Measurements from ENCODE around the gene NTM. TPM values are rescaled to one million over a fixed set of nuclear protein-coding genes. Genes with fewer than 3 reads are reported as not detected.

Gene NTM
- total and polyA plus RNA-seq, 2 of the 8 experiments (the other 6 are each of a cell fraction or from before 2014, with no cell fraction given): 13.4 to 20.0 TPM

DNA sequence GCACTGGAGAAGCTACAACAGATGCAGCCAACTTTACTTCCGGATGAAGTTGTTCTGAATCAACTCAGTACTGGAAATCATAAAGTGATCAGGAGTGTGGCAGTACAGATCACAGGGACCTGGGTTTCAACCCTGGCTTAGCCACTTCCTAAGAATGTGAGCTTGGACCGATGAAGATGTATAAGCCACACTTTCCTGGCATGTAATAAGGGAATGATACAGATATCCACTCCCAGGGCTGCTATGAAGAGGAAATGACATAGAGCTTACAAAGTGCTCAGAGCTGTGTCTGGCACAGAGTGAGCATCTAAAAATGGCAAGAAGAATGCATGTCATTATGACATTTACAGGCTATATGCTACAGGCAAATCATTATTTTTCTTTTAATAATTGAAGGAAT is 378.7 kb downstream of the NTM start:
- Histone ChIP-seq H3K4me3 (ENCODE audit: extremely low read depth in 1 of 4, insufficient read depth in 2 of 4, low read depth in 3 of 4, low read length in 4 of 4) (no peak overlapping the region), H2BK5ac (ENCODE audit: low read depth, low read length) (no peak overlapping the region), H3K4me2 (ENCODE audit: insufficient read depth in 1 of 2, low read depth in 2 of 2, low read length in 2 of 2) (no peak overlapping the region), H2AFZ (ENCODE audit: low read length) (no peak overlapping the region), H3K27ac (ENCODE audit: low read depth, low read length) (no peak overlapping the region), H3K9ac (replicated peaks in 1 of 4; ENCODE audit: extremely low read depth in 1 of 4, low read depth in 3 of 4, low read length in 3 of 4) (no peak overlapping the region), H2BK15ac (ENCODE audit: low read length) (no peak overlapping the region), H2BK12ac (ENCODE audit: low read depth, low read length) (no peak overlapping the region), H3K79me1 (ENCODE audit: low read depth, low read length) (no peaks in the 10 kb centered on the region), H2BK120ac (replicated peaks; ENCODE audit: low read depth, low read length) (no peak overlapping the region), H2AK5ac (ENCODE audit: low read depth, low read length) (no peak overlapping the region), H3K56ac (replicated peaks; ENCODE audit: insufficient read length, low read depth, low read length) (no peak overlapping the region), H3K18ac (ENCODE audit: extremely low read depth, low read length) (no peak overlapping the region), H3K14ac (ENCODE audit: insufficient read length) (no peak overlapping the region), H4K5ac (ENCODE audit: insufficient read length, low read depth, low read length) (no peak overlapping the region), H3K36me3 (ENCODE audit: control insufficient read depth in 2 of 4, insufficient read depth in 4 of 4, low read length in 3 of 4) (no peaks in the 10 kb centered on the region), H3K4me1 (replicated peaks in 1 of 4; ENCODE audit: control insufficient read depth in 3 of 4, insufficient read depth in 4 of 4, low read length in 3 of 4) (peaks cover 0 to 2% (median 0%) of the 10 kb centered on the region in 4 experiments; a peak in 2 of 7 replicates), H2BK20ac (ENCODE audit: low read length) (no peak overlapping the region), H3K79me2 (ENCODE audit: control insufficient read depth in 1 of 2, insufficient read depth in 2 of 2, low read length in 2 of 2) (no peaks in the 10 kb centered on the region), H4K8ac (ENCODE audit: extremely low read depth, insufficient read depth, low read length) (no peak overlapping the region), H4K91ac (replicated peaks; ENCODE audit: insufficient read length, low read length) (no peak overlapping the region), H3K23me2 (ENCODE audit: low read depth, low read length) (no peaks in the 10 kb centered on the region), H3K9me3 (ENCODE audit: insufficient read depth in 2 of 2, low read depth in 1 of 2, low read length in 1 of 2) (no peaks in the 10 kb centered on the region), H3K4ac (replicated peaks; ENCODE audit: insufficient read length, low read depth, low read length) (no peak overlapping the region), H3K27me3 (replicated peaks in 1 of 4; ENCODE audit: control insufficient read depth in 3 of 4, extremely low read depth in 1 of 4, insufficient read depth in 3 of 4, low read length in 3 of 4) (no peaks in the 10 kb centered on the region), H4K20me1 (replicated peaks in 1 of 2; ENCODE audit: control insufficient read depth in 1 of 2, insufficient read depth in 2 of 2, low read length in 2 of 2) (peaks cover 0 to 1% of the 10 kb centered on the region in 2 experiments), H3K23ac (ENCODE audit: insufficient read length) (no peak overlapping the region)
- WGBS, 2 experiments (ENCODE audit: extremely low coverage in 1 of 2, insufficient coverage in 1 of 2, insufficient read length in 1 of 2, insufficient replicate concordance in 2 of 2, low coverage in 1 of 2, low lambda C conversion rate in 2 of 2, missing lambda C conversion rate in 1 of 2): 87% methylated on average over 2 of the region's 2 CpGs; no CpG with 5 or more reads in 1 of the 2 experiments
- ChIA-PET POLR2A (ENCODE audit: partially characterized antibody) (no interaction called here), CTCF (ENCODE audit: partially characterized antibody) (interaction anchor here (0.6 to 5.9 kb wide), 28 partner anchors 9 to 374 kb away, joined by 3 to 86 read pairs (median 12); no protein-coding TSS in a partner anchor)
- no peak for DNase-seq (ENCODE audit: low read depth in 1 of 2, low spot score in 2 of 2)
- FAIRE-seq: no peak
- TF ChIP-seq EGR1 (IDR thresholded peaks at IDR 0.05; ENCODE audit: borderline replicate concordance, low read depth, low read length): no peak
- TF ChIP-seq CBX8 (IDR thresholded peaks at IDR 0.05; ENCODE audit: borderline replicate concordance, low read depth, low read length): no peak
